ENCODE data around the gene KCNA4. TPM values are rescaled to one million over a fixed set of nuclear protein-coding genes. Genes with fewer than 3 reads are reported as not detected.
"Not testable (repeated sequence)": the region's sequence is repeated elsewhere in the genome, so short reads cannot be mapped to it uniquely, and the experiment has no call there.

Gene KCNA4
- total RNA-seq, 1 donor from 2014 or later, result not detected

DNA sequence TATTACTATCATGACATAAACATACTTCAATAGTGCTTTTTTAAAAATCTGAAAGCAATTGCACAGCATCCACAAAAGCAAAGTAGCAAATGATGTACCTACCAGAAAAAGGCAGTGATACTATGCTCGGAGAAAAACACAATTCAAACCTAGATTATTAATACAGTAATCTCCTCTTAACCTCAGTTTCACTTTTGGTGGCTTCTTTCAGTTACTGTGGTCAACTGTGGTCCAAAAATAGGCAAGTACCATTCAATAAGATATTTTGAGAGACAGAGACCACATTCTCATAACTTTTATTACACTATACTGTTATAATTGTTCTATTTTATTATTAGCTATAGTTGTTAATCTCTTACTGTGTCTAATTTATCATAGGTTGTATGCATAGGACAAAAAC, 20.8 kb downstream of the KCNA4 start:
- DNase-seq, result no peak
- no peak for TF ChIP-seq CTCF (IDR thresholded peaks at IDR 0.05; ENCODE audit: partially characterized antibody, unreplicated experiment)
- H3K27ac Mint-ChIP-seq (ENCODE audit: unreplicated experiment), result no peak overlapping the region
- H3K36me3 Mint-ChIP-seq (ENCODE audit: unreplicated experiment), result no peaks in the 10 kb centered on the region
- H3K4me3 Mint-ChIP-seq (ENCODE audit: unreplicated experiment), result no peak overlapping the region
- H3K9me3 Mint-ChIP-seq (ENCODE audit: unreplicated experiment), result no peaks in the 10 kb centered on the region
- no peaks in the 10 kb centered on the region for H3K4me1 Mint-ChIP-seq (ENCODE audit: low read depth, unreplicated experiment)
- no peaks in the 10 kb centered on the region for H3K27me3 Mint-ChIP-seq (ENCODE audit: unreplicated experiment)

DNA sequence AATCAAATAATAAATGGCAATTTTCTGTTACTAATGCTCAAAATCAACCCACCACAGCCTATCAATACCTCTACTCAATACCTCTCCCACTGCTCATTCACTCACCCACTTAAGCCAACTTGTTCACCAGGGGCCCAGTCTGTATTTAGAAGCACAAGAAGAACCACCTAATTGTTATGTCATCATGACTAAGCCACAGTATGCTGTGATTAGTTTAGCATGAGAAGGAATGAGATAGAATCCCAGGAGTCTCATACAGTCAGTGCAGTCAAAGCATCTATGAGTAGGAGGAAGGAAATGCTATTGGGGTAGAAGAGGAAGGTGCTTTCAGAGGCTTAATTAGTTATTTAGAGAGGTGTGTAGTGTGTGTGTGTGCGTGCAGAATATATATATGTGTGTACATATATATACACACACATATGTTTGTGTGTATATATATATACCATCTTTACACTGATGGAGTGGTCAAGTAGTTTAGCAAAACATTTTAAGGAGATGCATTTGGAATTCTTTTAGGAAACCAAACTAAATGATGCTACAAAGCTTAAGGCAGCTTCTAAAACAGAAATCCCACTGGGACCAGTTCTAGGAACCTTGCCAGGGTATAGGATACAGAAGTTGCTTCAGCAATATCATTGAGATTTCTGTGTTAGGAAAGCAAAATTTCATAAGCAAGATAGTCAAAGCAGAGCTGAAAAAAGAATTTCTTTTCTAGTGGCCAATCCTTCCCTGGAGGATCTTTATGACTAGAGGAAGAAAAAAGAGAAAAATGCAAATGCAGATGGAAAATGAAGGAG, 27.5 kb downstream of the KCNA4 start:
- TF ChIP-seq CTCF (IDR thresholded peaks at IDR 0.05; ENCODE audit: partially characterized antibody, unreplicated experiment), result no peak
- H3K27ac Mint-ChIP-seq (ENCODE audit: unreplicated experiment), result no peak overlapping the region
- H3K4me1 Mint-ChIP-seq (ENCODE audit: low read depth, unreplicated experiment), result no peaks in the 10 kb centered on the region
- no peaks in the 10 kb centered on the region for H3K36me3 Mint-ChIP-seq (ENCODE audit: unreplicated experiment)
- H3K4me3 Mint-ChIP-seq (ENCODE audit: unreplicated experiment), result no peak overlapping the region
- DNase-seq, result no peak
- H3K27me3 Mint-ChIP-seq (ENCODE audit: unreplicated experiment), result peaks cover 2% of the 10 kb centered on the region
- H3K9me3 Mint-ChIP-seq (ENCODE audit: unreplicated experiment), result no peaks in the 10 kb centered on the region

GRCh38 chr11:29985248-29985647, 31.6 kb downstream of the KCNA4 start:
- TF ChIP-seq CTCF (IDR thresholded peaks at IDR 0.05; ENCODE audit: partially characterized antibody, unreplicated experiment), result no peak
- no peak overlapping the region for H3K27ac Mint-ChIP-seq (ENCODE audit: unreplicated experiment)
- no peaks in the 10 kb centered on the region for H3K4me1 Mint-ChIP-seq (ENCODE audit: low read depth, unreplicated experiment)
- DNase-seq, result no peak
- peaks cover 2% of the 10 kb centered on the region for H3K27me3 Mint-ChIP-seq (ENCODE audit: unreplicated experiment)
- no peak overlapping the region for H3K4me3 Mint-ChIP-seq (ENCODE audit: unreplicated experiment)
- no peaks in the 10 kb centered on the region for H3K9me3 Mint-ChIP-seq (ENCODE audit: unreplicated experiment)
- H3K36me3 Mint-ChIP-seq (ENCODE audit: unreplicated experiment), result no peaks in the 10 kb centered on the region

GRCh38 chr11:29984544-29984943, 32.3 kb downstream of the KCNA4 start:
- TF ChIP-seq CTCF (IDR thresholded peaks at IDR 0.05; ENCODE audit: partially characterized antibody, unreplicated experiment), result no peak
- Mint-ChIP-seq H3K27ac (ENCODE audit: unreplicated experiment) (no peak overlapping the region), H3K36me3 (ENCODE audit: unreplicated experiment) (no peaks in the 10 kb centered on the region), H3K4me1 (ENCODE audit: low read depth, unreplicated experiment) (no peaks in the 10 kb centered on the region), H3K9me3 (ENCODE audit: unreplicated experiment) (no peaks in the 10 kb centered on the region), H3K27me3 (ENCODE audit: unreplicated experiment) (peaks cover 2% of the 10 kb centered on the region), H3K4me3 (ENCODE audit: unreplicated experiment) (no peak overlapping the region)
- DNase-seq, result no peak

DNA sequence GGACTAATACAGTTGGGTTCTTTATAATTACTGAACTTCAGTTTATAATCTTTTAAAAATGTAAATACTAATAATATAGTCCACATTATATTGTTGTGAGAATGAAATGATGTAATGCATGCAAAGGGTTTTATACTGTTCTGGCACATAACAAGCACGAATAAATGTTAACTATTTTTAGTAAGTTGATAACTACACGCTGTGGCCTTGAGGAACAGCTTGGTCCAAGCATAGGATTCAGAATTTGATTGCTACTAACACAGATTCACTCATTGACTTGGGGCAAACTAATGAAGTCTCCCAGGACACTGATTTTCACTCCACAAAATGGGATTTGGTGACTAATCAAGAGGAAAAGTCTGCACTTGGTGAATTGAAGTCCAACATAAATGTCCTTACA, 38.3 kb downstream of the KCNA4 start:
- Mint-ChIP-seq H3K4me3 (ENCODE audit: unreplicated experiment) (no peak overlapping the region), H3K27ac (ENCODE audit: unreplicated experiment) (no peak overlapping the region), H3K27me3 (ENCODE audit: unreplicated experiment) (peaks cover 7% of the 10 kb centered on the region), H3K9me3 (ENCODE audit: unreplicated experiment) (no peaks in the 10 kb centered on the region), H3K4me1 (ENCODE audit: low read depth, unreplicated experiment) (no peaks in the 10 kb centered on the region), H3K36me3 (ENCODE audit: unreplicated experiment) (no peaks in the 10 kb centered on the region)
- TF ChIP-seq CTCF (IDR thresholded peaks at IDR 0.05; ENCODE audit: partially characterized antibody, unreplicated experiment), result no peak
- DNase-seq, result no peak

DNA sequence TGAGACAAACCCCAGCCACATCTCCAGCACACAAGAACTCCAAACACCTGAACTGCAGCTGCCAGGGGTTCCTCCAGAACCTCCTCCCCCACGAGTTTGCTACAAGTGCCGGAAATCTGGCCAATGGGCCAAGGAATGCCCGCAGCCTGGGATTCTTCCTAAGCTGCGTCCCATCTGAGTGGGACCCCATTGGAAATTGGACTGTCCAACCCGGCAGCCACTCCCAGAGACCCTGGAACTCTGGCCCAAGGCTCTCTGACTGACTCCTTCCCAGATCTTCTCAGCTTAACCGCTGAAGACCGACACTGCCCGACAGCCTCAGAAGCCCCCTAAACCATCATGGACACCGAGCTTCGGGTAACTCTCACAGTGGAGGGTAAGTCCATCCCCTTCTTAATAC, 41.2 kb downstream of the KCNA4 start:
- DNase-seq; H3K4me1 Mint-ChIP-seq (ENCODE audit: low read depth, unreplicated experiment); H3K9me3 Mint-ChIP-seq (ENCODE audit: unreplicated experiment); H3K27me3 Mint-ChIP-seq (ENCODE audit: unreplicated experiment); H3K27ac Mint-ChIP-seq (ENCODE audit: unreplicated experiment); H3K4me3 Mint-ChIP-seq (ENCODE audit: unreplicated experiment); H3K36me3 Mint-ChIP-seq (ENCODE audit: unreplicated experiment): not testable (repeated sequence)

All from glutamatergic neuron (in vitro differentiated cells).